Thymus (tissue), 11 donors: ENCODE measurements around the gene ZNF184. TPM values are rescaled to one million over a fixed set of nuclear protein-coding genes. Genes with fewer than 3 reads are reported as not detected.

Experiments used
- DNase-seq, 9 donors: peaks; one replicate each; pipeline ENCODE4 v3.0.0-alpha.2; 2013; ENCODE audit warnings: low spot score in 9 of 9, low read depth in 6 of 9, missing footprints in 1 of 9
- H3K27ac ChIP-seq, 2 donors: one replicate each; pipeline ENCODE4 v1.5.1; 2013; ENCODE audit warnings: control low read depth in 1 of 2, low read depth in 1 of 2, low read length in 1 of 2, mild to moderate bottlenecking in 1 of 2, moderate library complexity in 1 of 2
- H3K27me3 ChIP-seq, 2 donors: one replicate each; pipeline ENCODE4 v1.5.1; 2013; ENCODE audit warnings: low read length in 1 of 2; ENCODE audit not compliant: control insufficient read depth in 2 of 2, insufficient read depth in 1 of 2
- H3K36me3 ChIP-seq, 2 donors: one replicate each; pipeline ENCODE4 v1.5.1; 2013; ENCODE audit warnings: low read length in 1 of 2, mild to moderate bottlenecking in 1 of 2, moderate library complexity in 1 of 2; ENCODE audit not compliant: control insufficient read depth in 2 of 2, insufficient read depth in 2 of 2
- H3K4me1 ChIP-seq, 2 donors: one replicate each; pipeline ENCODE4 v1.5.1; 2013; ENCODE audit warnings: low read length in 2 of 2; ENCODE audit not compliant: control insufficient read depth in 2 of 2, insufficient read depth in 2 of 2
- H3K4me3 ChIP-seq, 2 donors: one replicate each; pipeline ENCODE4 v1.5.1; 2013; ENCODE audit warnings: low read length in 2 of 2, control low read depth in 1 of 2, mild to moderate bottlenecking in 1 of 2
- H3K9me3 ChIP-seq, 2 donors: one replicate each; pipeline ENCODE4 v1.5.1; 2013; ENCODE audit warnings: low read length in 1 of 2, mild to moderate bottlenecking in 1 of 2; ENCODE audit not compliant: control insufficient read depth in 2 of 2, insufficient read depth in 1 of 2
- WGBS: extraction: QIAGEN DNeasy Blood & Tissue Kit; methylation state at CpG from one replicate; pipeline ENCODE4 v1.1.7; 2013; 5-methylcytosine and 5-hydroxymethylcytosine counted together
- polyA plus RNA-seq: library from polyadenylated mRNA; stranded (reverse); fragments of 200-250 nt; gene quantifications from one replicate; pipeline ENCODE4 v1.2.3, GENCODE V29; 2013
- total RNA-seq: library from RNA; stranded (reverse); fragments of 120-200 nt; gene quantifications from one replicate; pipeline ENCODE4 v1.2.4, GENCODE V29; 2013
- donor health status: healthy.

ZNF184 gene
- total and polyA plus RNA-seq, 2 donors: 6.8 to 18.9 TPM

GRCh38 chr6:27414996-27415395 lies 57.9 kb downstream of the ZNF184 start:
- 93% methylated on average over 1 of the region's 1 CpG for WGBS
- Histone ChIP-seq H3K27me3 (no peaks in the 10 kb centered on the region), H3K9me3 (peaks cover 0 to 4% of the 10 kb centered on the region in 2 donors), H3K4me3 (no peak overlapping the region), H3K4me1 (no peaks in the 10 kb centered on the region), H3K27ac (no peak overlapping the region), H3K36me3 (no peaks in the 10 kb centered on the region)
- no peak for DNase-seq

- H3K9me3 ChIP-seq: peaks cover 0 to 4% of the 10 kb centered on the region in 2 donors
- no peaks in the 10 kb centered on the region for H3K36me3 ChIP-seq
- no peak overlapping the region for H3K4me3 ChIP-seq
- H3K4me1 ChIP-seq: no peaks in the 10 kb centered on the region
- no peak for DNase-seq
- no peaks in the 10 kb centered on the region for H3K27me3 ChIP-seq
- H3K27ac ChIP-seq: no peak overlapping the region
- WGBS: 95% methylated on average over 4 of the region's 4 CpGs
These were observed 58.6 kb downstream of the ZNF184 start for GRCh38 chr6:27414300-27414699.

GRCh38 chr6:27407153-27407814 lies 65.6 kb downstream of the ZNF184 start:
- Histone ChIP-seq H3K4me3 (no peak overlapping the region), H3K9me3 (peaks cover 0 to 16% of the 10 kb centered on the region in 2 donors), H3K27me3 (no peaks in the 10 kb centered on the region), H3K4me1 (no peaks in the 10 kb centered on the region), H3K27ac (no peak overlapping the region), H3K36me3 (no peaks in the 10 kb centered on the region)
- no peak for DNase-seq
- 88% methylated on average over 8 of the region's 8 CpGs for WGBS

- no peak overlapping the region for H3K4me3 ChIP-seq
- H3K36me3 ChIP-seq: no peaks in the 10 kb centered on the region
- no peaks in the 10 kb centered on the region for H3K4me1 ChIP-seq
- no peak for DNase-seq
- 86% methylated on average over 3 of the region's 3 CpGs for WGBS
- H3K27me3 ChIP-seq: no peaks in the 10 kb centered on the region
- peaks cover 0 to 16% of the 10 kb centered on the region in 2 donors for H3K9me3 ChIP-seq
- H3K27ac ChIP-seq: no peak overlapping the region
These were observed 66.8 kb downstream of the ZNF184 start for GRCh38 chr6:27406085-27406484.

GRCh38 chr6:27400877-27401642 lies 71.8 kb downstream of the ZNF184 start:
- no peak for DNase-seq
- Histone ChIP-seq H3K9me3 (peaks cover 0 to 14% of the 10 kb centered on the region in 2 donors), H3K27ac (no peak overlapping the region), H3K4me1 (no peaks in the 10 kb centered on the region), H3K27me3 (no peaks in the 10 kb centered on the region), H3K36me3 (no peaks in the 10 kb centered on the region), H3K4me3 (no peak overlapping the region)
- WGBS: 96% methylated on average over 16 of the region's 16 CpGs

Other genes starting within 250 kb of the ZNF184 start
- 76.2 TPM for gene PRSS16, start 225.4 kb downstream of the ZNF184 start, total RNA-seq
- 96.4 TPM for gene PRSS16, start 225.4 kb downstream of the ZNF184 start, polyA plus RNA-seq
- not detected for gene POM121L2, start 160.8 kb downstream of the ZNF184 start, total RNA-seq
- gene POM121L2, start 160.8 kb downstream of the ZNF184 start, polyA plus RNA-seq: not detected
- 1.1 TPM for gene ZNF391, start 84.3 kb downstream of the ZNF184 start, total RNA-seq
- gene ZNF391, start 84.3 kb downstream of the ZNF184 start, polyA plus RNA-seq: 1.7 TPM